CD14-positive monocyte (primary cell): ENCODE results near the gene FNBP1L. TPM values are rescaled to one million over a fixed set of nuclear protein-coding genes. Genes with fewer than 3 reads are reported as not detected.

Source experiments
- DNase-seq, 3 donors: peaks; one replicate each; pipeline ENCODE4 v3.0.0-alpha.2; 2011 to 2022
- H2AFZ ChIP-seq: 2 replicates; pipeline ENCODE4 v1.6.0; 2012; ENCODE audit warnings: mild to moderate bottlenecking, low read depth, low read length, inconsistent platforms; ENCODE audit not compliant: insufficient read depth, poor library complexity, severe bottlenecking
- H3K27ac ChIP-seq, 2 donors: 1 replicate in 1 of 2; 2 replicates in 1 of 2; pipeline ENCODE4 v1.5.1; 2012 to 2013; ENCODE audit warnings: low read length in 2 of 2, control low read depth in 1 of 2, inconsistent platforms in 1 of 2, low read depth in 1 of 2, mild to moderate bottlenecking in 1 of 2
- H3K27me3 ChIP-seq, 2 donors: one replicate each; pipeline versions ENCODE4 v1.6.0 to v1.6.1; 2011 to 2013; ENCODE audit warnings: low read length in 2 of 2; ENCODE audit not compliant: control insufficient read depth in 2 of 2, insufficient read depth in 2 of 2
- H3K36me3 ChIP-seq, 2 donors: replicated peaks in 1 of 2; 1 replicate in 1 of 2; 2 replicates in 1 of 2; pipeline versions ENCODE4 v1.5.1 to v1.6.1; 2012 to 2013; ENCODE audit warnings: low read length in 2 of 2, control low read depth in 1 of 2, inconsistent platforms in 1 of 2, mild to moderate bottlenecking in 1 of 2; ENCODE audit not compliant: insufficient read depth in 2 of 2, control insufficient read depth in 1 of 2
- H3K4me1 ChIP-seq, 2 donors: 1 replicate in 1 of 2; 2 replicates in 1 of 2; pipeline versions ENCODE4 v1.5.1 to v1.6.1; 2012 to 2013; ENCODE audit warnings: low read length in 2 of 2, control low read depth in 1 of 2, inconsistent platforms in 1 of 2, mild to moderate bottlenecking in 1 of 2, moderate library complexity in 1 of 2; ENCODE audit not compliant: insufficient read depth in 2 of 2, control insufficient read depth in 1 of 2
- H3K4me2 ChIP-seq: replicated peaks from 2 replicates; pipeline ENCODE3; 2012; ENCODE audit warnings: low read length, moderate library complexity, mild to moderate bottlenecking; ENCODE audit not compliant: poor library complexity, severe bottlenecking; ENCODE audit errors: extremely low read depth
- H3K4me3 ChIP-seq, 3 experiments: fragments of 200-600 bp in 1 of 3; sonication (generic) in 1 of 3; replicated peaks in 1 of 3; 1 replicate in 2 of 3; 2 replicates in 1 of 3; pipeline ENCODE4 v1.5.1; 2011 to 2013; ENCODE audit warnings: low read length in 3 of 3, mild to moderate bottlenecking in 3 of 3, control low read depth in 2 of 3, low read depth in 2 of 3, inconsistent platforms in 1 of 3, moderate library complexity in 1 of 3
- H3K79me2 ChIP-seq: 2 replicates; pipeline ENCODE4 v1.6.0; 2012; ENCODE audit warnings: mild to moderate bottlenecking, control low read depth, inconsistent platforms, low read length, moderate library complexity; ENCODE audit not compliant: insufficient read depth
- H3K9ac ChIP-seq: 2 replicates; pipeline ENCODE4 v1.6.0; 2017; ENCODE audit warnings: low read length, mild to moderate bottlenecking; ENCODE audit not compliant: insufficient read depth, poor library complexity, severe bottlenecking
- H3K9me3 ChIP-seq, 2 donors: replicated peaks in 1 of 2; 1 replicate in 1 of 2; 2 replicates in 1 of 2; pipeline versions ENCODE4 v1.5.1 to v1.6.1; 2012 to 2013; ENCODE audit warnings: low read length in 2 of 2, control low read depth in 1 of 2; ENCODE audit not compliant: control insufficient read depth in 1 of 2, insufficient read depth in 1 of 2
- H4K20me1 ChIP-seq: 2 replicates; pipeline ENCODE4 v1.6.0; 2012; ENCODE audit warnings: mild to moderate bottlenecking, low read length, control low read depth, moderate library complexity; ENCODE audit not compliant: insufficient read depth
- H3K27ac Mint-ChIP-seq, 7 donors: one replicate each; pipeline ENCODE4 v1.8.0; 2020; ENCODE audit warnings: mild to moderate bottlenecking in 7 of 7, mixed read lengths in 7 of 7, moderate library complexity in 6 of 7, inconsistent platforms in 2 of 7
- H3K27me3 Mint-ChIP-seq, 3 donors: one replicate each; pipeline ENCODE4 v1.8.0; 2021 to 2022; ENCODE audit warnings: low read depth in 3 of 3, mild to moderate bottlenecking in 3 of 3, mixed read lengths in 3 of 3, moderate library complexity in 3 of 3, inconsistent platforms in 1 of 3
- H3K36me3 Mint-ChIP-seq, 2 donors: one replicate each; pipeline ENCODE4 v1.8.0; 2020; ENCODE audit warnings: mixed read lengths in 2 of 2, inconsistent platforms in 1 of 2, mild to moderate bottlenecking in 1 of 2
- H3K4me1 Mint-ChIP-seq: one replicate; pipeline ENCODE4 v1.8.0; 2020; ENCODE audit warnings: mild to moderate bottlenecking, mixed read lengths
- H3K4me3 Mint-ChIP-seq, 2 donors: one replicate each; pipeline ENCODE4 v1.8.0; 2020; ENCODE audit warnings: mild to moderate bottlenecking in 2 of 2, mixed read lengths in 2 of 2, moderate library complexity in 1 of 2
- H3K9me3 Mint-ChIP-seq, 7 donors: one replicate each; pipeline ENCODE4 v1.8.0; 2020 to 2022; ENCODE audit warnings: mixed read lengths in 7 of 7, mild to moderate bottlenecking in 6 of 7, moderate library complexity in 6 of 7, inconsistent platforms in 2 of 7
- WGBS: methylation state at CpG from one replicate; pipeline ENCODE4 v1.1.5; 2013; ENCODE audit warnings: missing lambda C conversion rate; ENCODE audit not compliant: insufficient coverage; 5-methylcytosine and 5-hydroxymethylcytosine counted together
- intact Hi-C, 2 donors: fragments of 100-400 bp; cut with micrococcal nuclease; formaldehyde crosslinking; loops; one replicate each; pipeline versions ENCODE4 v1.15.0 to v1.15.1; 2023
- polyA plus RNA-seq, 3 donors: library from polyadenylated mRNA; depleted of rRNA in 1 of 3; unstranded in 2 of 3; stranded (reverse) in 1 of 3; fragments of 300-500 nt in 2 of 3; fragments of >200 nt in 1 of 3; fragmentation: Illumina TruSeq in 2 of 3; gene quantifications; 1 replicate in 2 of 3; 2 replicates in 1 of 3; pipeline ENCODE4 v1.2.3, GENCODE V29; 2012 to 2021
- TF ChIP-seq, protein P1 (sequence below): fragments of 200-600 bp; IDR thresholded peaks from one replicate; pipeline ENCODE4 v1.8.0; 2022; ENCODE audit warnings: antibody characterized with exemption, mild to moderate bottlenecking

The FNBP1L gene
- polyA plus RNA-seq, 3 donors, result 0.15 to 0.32 (median 0.28) TPM

- H3K9ac ChIP-seq, result no peak overlapping the region
- H3K36me3 Mint-ChIP-seq, result peaks cover 5% of the 10 kb centered on the region in 2 donors
- H3K9me3 ChIP-seq, result no peaks in the 10 kb centered on the region
- no peaks in the 10 kb centered on the region for H3K36me3 ChIP-seq
- no peaks in the 10 kb centered on the region for H4K20me1 ChIP-seq
- H3K27ac Mint-ChIP-seq, result peak overlapping the region in 2 of 7 donors; percentile 11 to 35
- peaks cover 6 to 8% of the 10 kb centered on the region in 2 donors for H3K27me3 ChIP-seq
- peaks cover 19 to 41% of the 10 kb centered on the region in 2 donors for H3K4me1 ChIP-seq
- H2AFZ ChIP-seq, result peak overlapping the region; percentile 94
- H3K4me2 ChIP-seq, result peak overlapping the region; percentile 94
- peak overlapping the region; percentile 55 to 88 (median 62) for H3K4me3 ChIP-seq
- H3K27ac ChIP-seq, result no peak overlapping the region
- DNase-seq, result peak; percentile 6 to 34 (median 32)
- TF ChIP-seq, protein P1, sequence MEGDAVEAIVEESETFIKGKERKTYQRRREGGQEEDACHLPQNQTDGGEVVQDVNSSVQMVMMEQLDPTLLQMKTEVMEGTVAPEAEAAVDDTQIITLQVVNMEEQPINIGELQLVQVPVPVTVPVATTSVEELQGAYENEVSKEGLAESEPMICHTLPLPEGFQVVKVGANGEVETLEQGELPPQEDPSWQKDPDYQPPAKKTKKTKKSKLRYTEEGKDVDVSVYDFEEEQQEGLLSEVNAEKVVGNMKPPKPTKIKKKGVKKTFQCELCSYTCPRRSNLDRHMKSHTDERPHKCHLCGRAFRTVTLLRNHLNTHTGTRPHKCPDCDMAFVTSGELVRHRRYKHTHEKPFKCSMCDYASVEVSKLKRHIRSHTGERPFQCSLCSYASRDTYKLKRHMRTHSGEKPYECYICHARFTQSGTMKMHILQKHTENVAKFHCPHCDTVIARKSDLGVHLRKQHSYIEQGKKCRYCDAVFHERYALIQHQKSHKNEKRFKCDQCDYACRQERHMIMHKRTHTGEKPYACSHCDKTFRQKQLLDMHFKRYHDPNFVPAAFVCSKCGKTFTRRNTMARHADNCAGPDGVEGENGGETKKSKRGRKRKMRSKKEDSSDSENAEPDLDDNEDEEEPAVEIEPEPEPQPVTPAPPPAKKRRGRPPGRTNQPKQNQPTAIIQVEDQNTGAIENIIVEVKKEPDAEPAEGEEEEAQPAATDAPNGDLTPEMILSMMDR, result no peak
- H3K79me2 ChIP-seq, result no peaks in the 10 kb centered on the region
- peak overlapping the region; percentile 94 to 97 for H3K4me3 Mint-ChIP-seq
- intact Hi-C loops, result no loop called here
- H3K27me3 Mint-ChIP-seq, result peaks cover 15 to 30% (median 16%) of the 10 kb centered on the region in 3 donors
- H3K9me3 Mint-ChIP-seq, result peaks cover 0 to 4% (median 0%) of the 10 kb centered on the region in 7 donors
- H3K4me1 Mint-ChIP-seq, result peaks cover 32% of the 10 kb centered on the region
- WGBS, result 54% methylated on average over 8 of the region's 16 CpGs
These were observed 974 bp upstream of the FNBP1L start for GRCh38 chr1:93446837-93447451.

DNA sequence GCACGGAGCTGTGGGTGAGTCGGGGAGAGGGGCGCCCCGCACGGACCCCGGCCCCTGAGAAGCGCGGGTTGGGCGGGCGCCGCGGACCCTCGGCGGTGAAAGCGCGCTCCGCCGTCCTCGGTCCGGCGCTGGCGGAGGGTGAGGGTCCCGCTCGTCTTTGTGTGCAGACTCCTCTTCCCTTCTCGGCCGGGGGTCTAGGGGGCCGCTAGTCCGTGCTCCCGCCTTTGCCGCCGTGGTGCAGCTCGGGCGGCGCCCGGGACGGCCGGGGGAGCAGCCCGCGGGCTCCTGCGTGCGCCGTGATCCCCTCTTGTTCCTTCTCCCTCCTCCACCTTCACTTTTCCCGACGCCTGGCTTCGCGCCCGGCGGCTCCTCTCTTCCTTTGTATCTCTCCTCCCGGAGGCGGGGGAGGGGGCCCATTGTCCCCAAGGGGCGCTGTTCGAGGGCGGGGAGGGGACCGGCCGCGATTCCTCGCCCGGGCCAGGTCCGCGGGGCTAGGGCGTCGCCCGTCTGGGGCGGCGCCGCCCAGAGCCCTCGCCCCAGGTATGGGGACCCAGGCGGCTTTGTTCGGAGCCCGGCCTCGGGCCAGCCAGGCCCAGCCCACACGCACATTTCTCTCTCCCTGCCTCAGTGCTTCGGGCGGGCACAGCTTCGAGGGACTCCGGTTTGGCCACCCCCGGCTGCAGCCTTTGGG, 519 bp downstream of the FNBP1L start:
- TF ChIP-seq, protein P1, result no peak
- peak overlapping the region; percentile 94 to 98 for H3K4me3 Mint-ChIP-seq
- Histone ChIP-seq H3K4me1 (peaks cover 19 to 41% of the 10 kb centered on the region in 2 donors), H3K27ac (no peak overlapping the region), H2AFZ (peak overlapping the region; percentile 94), H3K79me2 (no peaks in the 10 kb centered on the region), H3K4me3 (peak overlapping the region; percentile 55 to 88 (median 62)), H3K27me3 (peaks cover 6 to 8% of the 10 kb centered on the region in 2 donors), H3K9me3 (no peaks in the 10 kb centered on the region), H4K20me1 (no peaks in the 10 kb centered on the region), H3K9ac (peak overlapping the region; percentile 77), H3K36me3 (no peaks in the 10 kb centered on the region), H3K4me2 (peak overlapping the region; percentile 94)
- DNase-seq, result no peak
- H3K27me3 Mint-ChIP-seq, result peaks cover 15 to 29% (median 16%) of the 10 kb centered on the region in 3 donors
- H3K27ac Mint-ChIP-seq, result peak overlapping the region in 5 of 7 donors; percentile 28 to 75 (median 63)
- intact Hi-C loops, result no loop called here
- H3K36me3 Mint-ChIP-seq, result peaks cover 5% of the 10 kb centered on the region in 2 donors
- H3K4me1 Mint-ChIP-seq, result peaks cover 32% of the 10 kb centered on the region
- under 1% methylated on average over 65 of the region's 77 CpGs for WGBS
- peaks cover 0 to 4% (median 0%) of the 10 kb centered on the region in 7 donors for H3K9me3 Mint-ChIP-seq
